ENCODE data around the gene ZIM2.

Gene ZIM2

DNA sequence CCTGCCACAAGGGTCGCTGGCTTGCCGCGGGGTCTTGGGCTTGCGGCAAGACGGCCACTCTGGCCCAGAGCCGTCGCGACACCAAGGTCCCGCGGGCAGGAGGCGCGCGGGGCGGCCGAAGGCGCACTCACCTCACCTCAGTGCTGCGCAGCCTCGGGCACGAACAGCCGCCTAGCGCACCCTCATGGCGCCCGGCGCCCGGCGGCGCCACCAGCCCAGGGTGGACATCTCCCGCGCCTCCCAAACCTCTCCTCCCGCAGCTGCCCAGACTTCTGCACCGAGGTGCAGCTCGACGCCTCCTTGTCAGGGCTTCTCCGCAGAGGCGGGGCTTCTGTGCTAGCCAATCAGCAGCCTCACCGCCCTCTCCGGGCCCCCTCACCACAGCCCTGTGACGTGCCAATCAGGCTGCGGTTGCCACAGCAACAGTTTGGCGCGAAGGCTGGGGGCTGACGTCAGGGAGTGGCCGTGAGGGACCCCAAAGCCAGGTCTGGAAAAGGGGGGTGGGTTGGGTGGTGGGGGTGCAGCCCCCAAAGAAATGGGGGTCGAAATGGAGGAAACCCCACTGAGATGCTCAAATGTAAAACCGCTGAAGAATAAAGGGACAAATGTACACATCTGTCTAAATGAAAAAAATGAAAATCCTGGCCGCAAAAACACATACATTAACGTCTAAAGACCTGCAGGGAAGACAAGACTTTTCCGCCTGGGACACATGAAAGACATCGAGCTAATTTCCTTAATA lies at the start of gene ZIM2, which contains the start of gene PEG3:
ZIM2 (minus strand) TSS at position 276 of the 742 bp plus-strand sequence. CDS start 16,449 bp downstream, outside the sequence.
PEG3 (minus strand) TSS at position 276 of the 742 bp plus-strand sequence. CDS start 16,071 bp downstream, outside the sequence.
- Histone ChIP-seq H3K9me3 (ENCODE audit: insufficient read depth, low read length) (peaks cover 6% of the 10 kb centered on the region; the same call in 1 of the 2 replicates), H3K4me3 (ENCODE audit: low read length) (no peak within 1 kb of the TSS)

DNA sequence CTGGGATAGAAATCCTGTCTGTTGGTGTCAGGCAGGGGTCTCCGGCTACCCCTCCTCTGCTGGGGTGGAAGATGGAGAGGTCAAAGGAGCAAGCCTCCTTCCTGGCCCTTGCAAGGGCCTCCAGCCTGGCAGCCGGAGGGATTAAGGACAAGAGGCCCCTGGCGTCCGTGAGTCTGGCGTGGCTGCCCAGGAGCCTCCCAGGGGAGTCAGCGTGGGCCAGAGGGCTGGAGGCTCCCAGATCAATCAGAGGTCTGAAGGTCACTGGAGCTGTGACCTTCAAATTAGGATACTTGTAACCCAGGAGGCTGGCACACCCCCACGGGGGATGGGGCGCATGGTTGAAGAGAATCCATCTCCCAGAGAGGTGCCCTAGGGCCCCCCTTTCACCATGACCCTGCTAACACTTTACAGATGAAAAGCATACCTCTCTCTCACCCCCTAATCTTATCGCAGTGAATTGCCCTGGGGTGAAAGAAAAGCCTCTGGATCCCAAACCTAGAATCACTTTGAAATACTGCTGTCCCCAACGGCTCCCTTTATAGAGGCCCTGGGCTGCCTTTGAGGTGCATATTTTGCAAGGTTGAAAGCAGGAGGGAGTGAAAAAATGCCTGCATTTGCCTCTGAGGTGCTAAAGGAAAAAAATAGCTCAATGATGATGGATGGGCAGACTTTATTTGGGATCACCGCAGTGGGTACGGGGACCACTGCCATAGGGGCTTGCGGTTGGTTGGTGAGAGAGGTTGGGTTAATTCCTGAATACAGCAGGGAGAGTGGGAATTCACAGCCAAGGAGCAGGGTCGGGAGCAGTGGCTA lies 44.9 kb upstream of the ZIM2 start:
- H3K4me1 ChIP-seq (ENCODE audit: low read length) = no peaks in the 10 kb centered on the region
- no peak overlapping the region for H3K4me2 ChIP-seq (ENCODE audit: low read length)
- 0 out of 2 replicates have a peak, but pooled peaks cover 6% of the 10 kb centered on the region for H3K9me3 ChIP-seq (ENCODE audit: insufficient read depth, low read length)
- H3K36me3 ChIP-seq (replicated peaks; ENCODE audit: low read depth, low read length) = no peaks in the 10 kb centered on the region
- no peaks in the 10 kb centered on the region for H3K79me2 ChIP-seq (ENCODE audit: low read length)
- no peak overlapping the region for H3K9ac ChIP-seq (ENCODE audit: low read length)
- H3K27me3 ChIP-seq (ENCODE audit: low read depth, low read length) = no peaks in the 10 kb centered on the region
- no peak overlapping the region for H2AFZ ChIP-seq (ENCODE audit: low read depth, low read length)
- no peak for TF ChIP-seq EZH2phosphoT487 (IDR thresholded peaks at IDR 0.05; ENCODE audit: low read depth)
- TF ChIP-seq, protein P1, sequence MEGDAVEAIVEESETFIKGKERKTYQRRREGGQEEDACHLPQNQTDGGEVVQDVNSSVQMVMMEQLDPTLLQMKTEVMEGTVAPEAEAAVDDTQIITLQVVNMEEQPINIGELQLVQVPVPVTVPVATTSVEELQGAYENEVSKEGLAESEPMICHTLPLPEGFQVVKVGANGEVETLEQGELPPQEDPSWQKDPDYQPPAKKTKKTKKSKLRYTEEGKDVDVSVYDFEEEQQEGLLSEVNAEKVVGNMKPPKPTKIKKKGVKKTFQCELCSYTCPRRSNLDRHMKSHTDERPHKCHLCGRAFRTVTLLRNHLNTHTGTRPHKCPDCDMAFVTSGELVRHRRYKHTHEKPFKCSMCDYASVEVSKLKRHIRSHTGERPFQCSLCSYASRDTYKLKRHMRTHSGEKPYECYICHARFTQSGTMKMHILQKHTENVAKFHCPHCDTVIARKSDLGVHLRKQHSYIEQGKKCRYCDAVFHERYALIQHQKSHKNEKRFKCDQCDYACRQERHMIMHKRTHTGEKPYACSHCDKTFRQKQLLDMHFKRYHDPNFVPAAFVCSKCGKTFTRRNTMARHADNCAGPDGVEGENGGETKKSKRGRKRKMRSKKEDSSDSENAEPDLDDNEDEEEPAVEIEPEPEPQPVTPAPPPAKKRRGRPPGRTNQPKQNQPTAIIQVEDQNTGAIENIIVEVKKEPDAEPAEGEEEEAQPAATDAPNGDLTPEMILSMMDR (IDR thresholded peaks at IDR 0.05; ENCODE audit: low read depth, low read length) = no peak
- no peak overlapping the region for H3K4me3 ChIP-seq (ENCODE audit: low read length)
- H3K27ac ChIP-seq (ENCODE audit: low read length) = no peak overlapping the region
- no peaks in the 10 kb centered on the region for H4K20me1 ChIP-seq (ENCODE audit: insufficient read depth, low read length)

More for the DNA sequence above, at the start of gene ZIM2, which contains the start of gene PEG3:
- Histone ChIP-seq H3K36me3 (replicated peaks; ENCODE audit: low read depth, low read length) (no peaks in the 10 kb centered on the region), H4K20me1 (ENCODE audit: insufficient read depth, low read length) (no peaks in the 10 kb centered on the region), H3K79me2 (ENCODE audit: low read length) (no peaks in the 10 kb centered on the region), H2AFZ (ENCODE audit: low read depth, low read length) (no peak within 1 kb of the TSS), H3K4me2 (ENCODE audit: low read length) (no peak within 1 kb of the TSS), H3K4me1 (ENCODE audit: low read length) (no peaks in the 10 kb centered on the region), H3K27me3 (ENCODE audit: low read depth, low read length) (no peaks in the 10 kb centered on the region), H3K9ac (ENCODE audit: low read length) (no peak within 1 kb of the TSS), H3K27ac (ENCODE audit: low read length) (no peak within 1 kb of the TSS)
- TF ChIP-seq, protein P1 (IDR thresholded peaks at IDR 0.05; ENCODE audit: low read depth, low read length) = no peak
- TF ChIP-seq EZH2phosphoT487 (IDR thresholded peaks at IDR 0.05; ENCODE audit: low read depth) = no peak

DNA sequence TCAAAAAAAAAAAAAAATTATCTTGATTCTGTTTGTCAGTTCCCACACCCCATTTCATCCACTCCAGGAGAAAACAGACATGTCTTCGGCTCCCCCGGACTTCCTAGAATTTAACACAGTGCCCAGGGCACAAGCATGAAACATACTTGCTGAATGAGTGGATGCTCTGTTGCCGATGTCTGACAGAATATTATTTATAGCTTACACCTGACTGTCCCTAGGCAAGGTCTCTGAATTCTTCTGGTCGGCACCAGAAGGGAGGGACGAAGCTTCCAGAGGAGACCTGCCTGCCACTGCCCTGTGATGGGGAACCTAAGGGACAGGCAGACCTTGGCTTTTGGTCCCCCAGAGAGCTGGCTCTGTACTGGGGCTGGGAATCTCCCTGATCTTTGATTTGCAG lies 43.9 kb upstream of the ZIM2 start:
- Histone ChIP-seq H4K20me1 (ENCODE audit: insufficient read depth, low read length) (no peaks in the 10 kb centered on the region), H3K79me2 (ENCODE audit: low read length) (no peaks in the 10 kb centered on the region), H3K9ac (ENCODE audit: low read length) (no peak overlapping the region), H3K4me3 (ENCODE audit: low read length) (no peak overlapping the region), H2AFZ (ENCODE audit: low read depth, low read length) (no peak overlapping the region), H3K27me3 (ENCODE audit: low read depth, low read length) (no peaks in the 10 kb centered on the region), H3K27ac (ENCODE audit: low read length) (no peak overlapping the region), H3K36me3 (replicated peaks; ENCODE audit: low read depth, low read length) (no peaks in the 10 kb centered on the region), H3K9me3 (ENCODE audit: insufficient read depth, low read length) (0 out of 2 replicates have a peak, but pooled peaks cover 5% of the 10 kb centered on the region), H3K4me2 (ENCODE audit: low read length) (no peak overlapping the region), H3K4me1 (ENCODE audit: low read length) (no peaks in the 10 kb centered on the region)
- TF ChIP-seq EZH2phosphoT487 (IDR thresholded peaks at IDR 0.05; ENCODE audit: low read depth) = no peak

DNA sequence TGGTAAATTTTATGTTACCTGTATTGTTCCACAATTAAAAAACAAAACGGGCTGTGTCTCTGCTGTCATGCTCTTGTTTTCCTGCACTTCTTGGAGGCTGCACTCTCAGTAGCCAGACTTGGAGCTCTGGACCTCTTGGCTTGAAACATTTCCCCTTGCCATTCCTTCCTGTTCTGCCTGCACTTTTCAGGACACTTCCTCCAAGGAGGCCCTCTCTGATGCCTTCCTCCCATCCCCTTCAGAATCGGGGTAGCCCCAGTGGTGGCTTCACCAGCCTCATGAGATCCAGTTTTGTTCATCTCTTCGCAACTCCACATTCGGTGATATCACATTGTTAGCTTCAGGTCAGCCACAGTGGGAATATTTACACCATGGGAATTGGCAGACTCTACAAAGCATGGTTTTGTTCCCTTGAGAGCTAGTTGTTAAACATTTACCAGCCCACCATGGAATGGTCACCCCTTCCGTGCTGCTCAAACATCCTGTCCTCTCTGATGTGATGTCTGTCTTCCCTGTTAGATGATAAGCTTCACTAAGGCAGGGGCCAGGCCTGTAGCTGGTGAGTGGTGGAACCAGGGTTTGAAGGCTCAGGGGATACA lies 40.2 kb upstream of the ZIM2 start:
- Histone ChIP-seq H4K20me1 (ENCODE audit: insufficient read depth, low read length) (no peaks in the 10 kb centered on the region), H3K4me3 (ENCODE audit: low read length) (no peak overlapping the region), H3K9ac (ENCODE audit: low read length) (no peak overlapping the region), H3K27me3 (ENCODE audit: low read depth, low read length) (no peaks in the 10 kb centered on the region), H3K79me2 (ENCODE audit: low read length) (no peaks in the 10 kb centered on the region), H3K4me2 (ENCODE audit: low read length) (no peak overlapping the region), H2AFZ (ENCODE audit: low read depth, low read length) (no peak overlapping the region), H3K9me3 (ENCODE audit: insufficient read depth, low read length) (no peaks in the 10 kb centered on the region), H3K4me1 (ENCODE audit: low read length) (no peaks in the 10 kb centered on the region), H3K36me3 (replicated peaks; ENCODE audit: low read depth, low read length) (no peaks in the 10 kb centered on the region), H3K27ac (ENCODE audit: low read length) (no peak overlapping the region)
- TF ChIP-seq EZH2phosphoT487 (IDR thresholded peaks at IDR 0.05; ENCODE audit: low read depth) = no peak
- TF ChIP-seq, protein P1 (IDR thresholded peaks at IDR 0.05; ENCODE audit: low read depth, low read length) = no peak
